Trophoblast cell (in vitro differentiated cells and primary cell): ENCODE measurements around the gene CSTA.

Experiments
- DNase-seq, 2 donors: peaks; one replicate each; pipeline ENCODE4 v3.0.0-alpha.2; 2016
- H2AFZ ChIP-seq: 2 replicates; pipeline ENCODE4 v1.6.1; 2013; ENCODE audit warnings: low read length, moderate library complexity, mild to moderate bottlenecking; ENCODE audit not compliant: insufficient read depth, poor library complexity
- H2AK5ac ChIP-seq: 2 replicates; pipeline ENCODE4 v1.6.1; 2013; ENCODE audit warnings: mild to moderate bottlenecking, low read length
- H2BK120ac ChIP-seq: 2 replicates; pipeline ENCODE4 v1.6.1; 2013; ENCODE audit warnings: low read length, mild to moderate bottlenecking, moderate library complexity; ENCODE audit not compliant: insufficient read depth, poor library complexity
- H2BK12ac ChIP-seq: 2 replicates; pipeline ENCODE4 v1.6.1; 2013; ENCODE audit warnings: mild to moderate bottlenecking, low read length, moderate library complexity
- H2BK5ac ChIP-seq: 2 replicates; pipeline ENCODE4 v1.6.1; 2013; ENCODE audit warnings: low read length, low read depth, moderate library complexity, mild to moderate bottlenecking; ENCODE audit not compliant: poor library complexity
- H3K14ac ChIP-seq: 2 replicates; pipeline ENCODE4 v1.6.1; 2013; ENCODE audit warnings: mild to moderate bottlenecking, low read length
- H3K18ac ChIP-seq: 2 replicates; pipeline ENCODE4 v1.6.1; 2013; ENCODE audit warnings: mild to moderate bottlenecking, low read length
- H3K23ac ChIP-seq: 2 replicates; pipeline ENCODE4 v1.6.1; 2013; ENCODE audit warnings: low read length
- H3K27ac ChIP-seq: 2 replicates; pipeline ENCODE4 v1.5.1; 2013; ENCODE audit warnings: low read depth, mild to moderate bottlenecking, inconsistent platforms, low read length, moderate library complexity
- H3K27me3 ChIP-seq: 2 replicates; pipeline ENCODE4 v1.6.1; 2013; ENCODE audit warnings: inconsistent platforms, mild to moderate bottlenecking, low read length, moderate library complexity; ENCODE audit not compliant: insufficient read depth
- H3K36me3 ChIP-seq, 2 experiments: 1 replicate in 1 of 2; 2 replicates in 1 of 2; pipeline ENCODE4 v1.6.1; 2013; ENCODE audit warnings: low read length in 2 of 2, mild to moderate bottlenecking in 2 of 2, moderate library complexity in 1 of 2; ENCODE audit not compliant: insufficient read depth in 2 of 2, control insufficient read depth in 1 of 2
- H3K4ac ChIP-seq: 2 replicates; pipeline ENCODE4 v1.6.1; 2013; ENCODE audit warnings: low read depth, mild to moderate bottlenecking, low read length, moderate library complexity
- H3K4me1 ChIP-seq, 2 experiments: 1 replicate in 1 of 2; 2 replicates in 1 of 2; pipeline ENCODE4 v1.6.1; 2013; ENCODE audit warnings: low read length in 2 of 2, mild to moderate bottlenecking in 2 of 2, moderate library complexity in 1 of 2; ENCODE audit not compliant: insufficient read depth in 2 of 2, control insufficient read depth in 1 of 2
- H3K4me2 ChIP-seq: 2 replicates; pipeline ENCODE4 v1.6.1; 2013; ENCODE audit warnings: inconsistent platforms, mild to moderate bottlenecking, low read length, moderate library complexity
- H3K4me3 ChIP-seq: 2 replicates; pipeline ENCODE4 v1.5.1; 2013; ENCODE audit warnings: mild to moderate bottlenecking, low read depth, low read length, inconsistent platforms
- H3K79me1 ChIP-seq: one replicate; pipeline ENCODE4 v1.6.1; 2013; ENCODE audit warnings: low read length
- H3K79me2 ChIP-seq: 2 replicates; pipeline ENCODE4 v1.6.1; 2013; ENCODE audit warnings: low read length, mild to moderate bottlenecking; ENCODE audit not compliant: control insufficient read depth, insufficient read depth, poor library complexity
- H3K9ac ChIP-seq: 2 replicates; pipeline ENCODE4 v1.6.1; 2013; ENCODE audit warnings: mild to moderate bottlenecking, low read length
- H3K9me3 ChIP-seq: 2 replicates; pipeline ENCODE4 v1.6.1; 2013; ENCODE audit warnings: low read depth, mild to moderate bottlenecking, control low read depth, inconsistent platforms, low read length; ENCODE audit not compliant: insufficient read depth
- H4K12ac ChIP-seq: 2 replicates; pipeline ENCODE4 v1.6.1; 2013; ENCODE audit warnings: low read depth, mild to moderate bottlenecking, low read length, moderate library complexity
- H4K8ac ChIP-seq: 2 replicates; pipeline ENCODE4 v1.6.1; 2013; ENCODE audit warnings: low read depth, mild to moderate bottlenecking, low read length, moderate library complexity
- H4K91ac ChIP-seq: one replicate; pipeline ENCODE4 v1.6.1; 2013; ENCODE audit warnings: low read depth, mild to moderate bottlenecking, low read length, moderate library complexity
- WGBS: extraction: QIAGEN DNeasy Blood & Tissue Kit; methylation state at CpG from one replicate; pipeline ENCODE4 v1.1.7; 2013; ENCODE audit warnings: missing lambda C conversion rate; ENCODE audit not compliant: insufficient read length, insufficient coverage; ENCODE audit errors: extremely low coverage; 5-methylcytosine and 5-hydroxymethylcytosine counted together

The CSTA gene

GRCh38 chr3:122313281-122313680 lies 11.8 kb upstream of the CSTA start:
- H3K4me3 ChIP-seq: no peak overlapping the region

GRCh38 chr3:122314228-122314876 lies 10.7 kb upstream of the CSTA start:
- no peak overlapping the region for H3K14ac ChIP-seq
- H3K79me2 ChIP-seq: no peaks in the 10 kb centered on the region
- no peaks in the 10 kb centered on the region for H3K36me3 ChIP-seq
- H2BK120ac ChIP-seq: no peak overlapping the region
- H3K4ac ChIP-seq: no peak overlapping the region
- no peak overlapping the region for H4K8ac ChIP-seq
- H2AFZ ChIP-seq: no peak overlapping the region
- no peaks in the 10 kb centered on the region for H3K9me3 ChIP-seq
- no peaks in the 10 kb centered on the region for H3K79me1 ChIP-seq
- H3K9ac ChIP-seq: no peak overlapping the region
- no peak overlapping the region for H3K4me2 ChIP-seq
- H3K27me3 ChIP-seq: no peaks in the 10 kb centered on the region
- H3K23ac ChIP-seq: no peak overlapping the region
- no peak overlapping the region for H2BK5ac ChIP-seq
- no peak overlapping the region for H3K27ac ChIP-seq
- no CpG with 5 or more reads among the region's 2 CpGs for WGBS
- H2AK5ac ChIP-seq: no peak overlapping the region
- H3K4me3 ChIP-seq: no peak overlapping the region
- H4K12ac ChIP-seq: no peak overlapping the region
- no peak overlapping the region for H3K18ac ChIP-seq
- no peak overlapping the region for H2BK12ac ChIP-seq
- H4K91ac ChIP-seq: no peak overlapping the region
- peak; percentile 19 to 65 for DNase-seq
- H3K4me1 ChIP-seq: peaks cover 0 to 2% of the 10 kb centered on the region in 2 experiments

More at GRCh38 chr3:122313281-122313680, 11.8 kb upstream of the CSTA start:
- Histone ChIP-seq H3K79me2 (no peaks in the 10 kb centered on the region), H3K4ac (no peak overlapping the region), H2AK5ac (no peak overlapping the region), H2AFZ (no peak overlapping the region), H2BK5ac (no peak overlapping the region), H4K91ac (no peak overlapping the region), H2BK120ac (no peak overlapping the region), H3K23ac (no peak overlapping the region), H3K79me1 (no peaks in the 10 kb centered on the region), H4K8ac (no peak overlapping the region), H3K9me3 (no peaks in the 10 kb centered on the region), H2BK12ac (no peak overlapping the region), H3K27me3 (no peaks in the 10 kb centered on the region), H3K36me3 (no peaks in the 10 kb centered on the region), H3K4me1 (peaks cover 0 to 2% of the 10 kb centered on the region in 2 experiments), H4K12ac (no peak overlapping the region), H3K4me2 (no peak overlapping the region), H3K18ac (no peak overlapping the region), H3K14ac (no peak overlapping the region), H3K9ac (no peak overlapping the region), H3K27ac (no peak overlapping the region)
- no peak for DNase-seq
- no CpG with 5 or more reads among the region's 3 CpGs for whole genome bisulfite sequencing

- no peak overlapping the region for H3K4me3 ChIP-seq
- H2AFZ ChIP-seq: no peak overlapping the region
- no peak overlapping the region for H3K23ac ChIP-seq
- no peak overlapping the region for H3K14ac ChIP-seq
- no peak overlapping the region for H2BK12ac ChIP-seq
- no peak overlapping the region for H4K91ac ChIP-seq
- WGBS: no CpG with 5 or more reads among the region's 4 CpGs
- no peak overlapping the region for H3K27ac ChIP-seq
- H3K18ac ChIP-seq: no peak overlapping the region
- no peak overlapping the region for H2AK5ac ChIP-seq
- H2BK120ac ChIP-seq: no peak overlapping the region
- no peak overlapping the region for H4K8ac ChIP-seq
- no peak overlapping the region for H3K9ac ChIP-seq
- H3K36me3 ChIP-seq: no peaks in the 10 kb centered on the region
- H4K12ac ChIP-seq: no peak overlapping the region
- H3K79me2 ChIP-seq: no peaks in the 10 kb centered on the region
- no peak overlapping the region for H2BK5ac ChIP-seq
- H3K4ac ChIP-seq: no peak overlapping the region
- no peaks in the 10 kb centered on the region for H3K9me3 ChIP-seq
- no peaks in the 10 kb centered on the region for H3K27me3 ChIP-seq
- H3K79me1 ChIP-seq: no peaks in the 10 kb centered on the region
- no peak for DNase-seq
- H3K4me2 ChIP-seq: no peak overlapping the region
- no peaks in the 10 kb centered on the region for H3K4me1 ChIP-seq
Measured at GRCh38 chr3:122315619-122316018, 9.4 kb upstream of the CSTA start.

- H2BK12ac ChIP-seq: no peak overlapping the region
- H4K8ac ChIP-seq: no peak overlapping the region
- no peak overlapping the region for H3K4me3 ChIP-seq
- no peak overlapping the region for H3K4me2 ChIP-seq
- no peak overlapping the region for H2AFZ ChIP-seq
- no peak overlapping the region for H3K18ac ChIP-seq
- no peak overlapping the region for H3K9ac ChIP-seq
- H2BK5ac ChIP-seq: no peak overlapping the region
- WGBS: no CpG with 5 or more reads among the region's 5 CpGs
- no peak overlapping the region for H3K4ac ChIP-seq
- no peaks in the 10 kb centered on the region for H3K9me3 ChIP-seq
- no peaks in the 10 kb centered on the region for H3K27me3 ChIP-seq
- H2BK120ac ChIP-seq: no peak overlapping the region
- H3K4me1 ChIP-seq: no peaks in the 10 kb centered on the region
- no peak overlapping the region for H4K91ac ChIP-seq
- H3K79me1 ChIP-seq: no peaks in the 10 kb centered on the region
- no peaks in the 10 kb centered on the region for H3K36me3 ChIP-seq
- no peaks in the 10 kb centered on the region for H3K79me2 ChIP-seq
- H3K27ac ChIP-seq: no peak overlapping the region
- H3K14ac ChIP-seq: no peak overlapping the region
- no peak overlapping the region for H2AK5ac ChIP-seq
- no peak overlapping the region for H4K12ac ChIP-seq
- H3K23ac ChIP-seq: no peak overlapping the region
- DNase-seq: no peak
Measured at GRCh38 chr3:122316368-122316767, 8.7 kb upstream of the CSTA start.
